Measurements from ENCODE around the gene NEUROG2.

DNA sequence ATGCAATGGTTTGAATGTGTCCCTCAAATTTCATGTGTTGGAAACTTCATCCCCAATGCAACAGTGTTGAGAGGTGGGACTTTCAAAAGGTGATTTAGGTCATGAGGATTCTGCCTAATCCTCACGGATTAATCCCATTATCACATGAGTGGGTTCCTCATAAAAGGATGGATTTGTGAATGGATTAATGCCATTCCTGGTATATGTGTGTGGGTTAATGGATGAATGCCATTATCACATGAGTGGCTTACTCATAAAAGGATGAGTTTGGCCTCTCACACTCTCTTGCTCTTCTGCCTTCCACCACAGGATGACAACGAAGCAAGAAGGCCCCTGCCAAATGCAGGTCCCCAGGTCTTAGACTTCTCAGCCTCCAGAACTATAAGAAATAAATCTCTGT is 30.5 kb upstream of the NEUROG2 start:
- TF ChIP-seq, protein P1, sequence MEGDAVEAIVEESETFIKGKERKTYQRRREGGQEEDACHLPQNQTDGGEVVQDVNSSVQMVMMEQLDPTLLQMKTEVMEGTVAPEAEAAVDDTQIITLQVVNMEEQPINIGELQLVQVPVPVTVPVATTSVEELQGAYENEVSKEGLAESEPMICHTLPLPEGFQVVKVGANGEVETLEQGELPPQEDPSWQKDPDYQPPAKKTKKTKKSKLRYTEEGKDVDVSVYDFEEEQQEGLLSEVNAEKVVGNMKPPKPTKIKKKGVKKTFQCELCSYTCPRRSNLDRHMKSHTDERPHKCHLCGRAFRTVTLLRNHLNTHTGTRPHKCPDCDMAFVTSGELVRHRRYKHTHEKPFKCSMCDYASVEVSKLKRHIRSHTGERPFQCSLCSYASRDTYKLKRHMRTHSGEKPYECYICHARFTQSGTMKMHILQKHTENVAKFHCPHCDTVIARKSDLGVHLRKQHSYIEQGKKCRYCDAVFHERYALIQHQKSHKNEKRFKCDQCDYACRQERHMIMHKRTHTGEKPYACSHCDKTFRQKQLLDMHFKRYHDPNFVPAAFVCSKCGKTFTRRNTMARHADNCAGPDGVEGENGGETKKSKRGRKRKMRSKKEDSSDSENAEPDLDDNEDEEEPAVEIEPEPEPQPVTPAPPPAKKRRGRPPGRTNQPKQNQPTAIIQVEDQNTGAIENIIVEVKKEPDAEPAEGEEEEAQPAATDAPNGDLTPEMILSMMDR (IDR thresholded peaks at IDR 0.05; ENCODE audit: poor library complexity, severe bottlenecking), result no peak
- TF ChIP-seq EP300 (conservative IDR thresholded peaks at IDR 0.05; ENCODE audit: poor library complexity, severe bottlenecking) (no peak), POLR2AphosphoS5 (IDR thresholded peaks at IDR 0.05) (no peak)
- TF ChIP-seq, protein P2, sequence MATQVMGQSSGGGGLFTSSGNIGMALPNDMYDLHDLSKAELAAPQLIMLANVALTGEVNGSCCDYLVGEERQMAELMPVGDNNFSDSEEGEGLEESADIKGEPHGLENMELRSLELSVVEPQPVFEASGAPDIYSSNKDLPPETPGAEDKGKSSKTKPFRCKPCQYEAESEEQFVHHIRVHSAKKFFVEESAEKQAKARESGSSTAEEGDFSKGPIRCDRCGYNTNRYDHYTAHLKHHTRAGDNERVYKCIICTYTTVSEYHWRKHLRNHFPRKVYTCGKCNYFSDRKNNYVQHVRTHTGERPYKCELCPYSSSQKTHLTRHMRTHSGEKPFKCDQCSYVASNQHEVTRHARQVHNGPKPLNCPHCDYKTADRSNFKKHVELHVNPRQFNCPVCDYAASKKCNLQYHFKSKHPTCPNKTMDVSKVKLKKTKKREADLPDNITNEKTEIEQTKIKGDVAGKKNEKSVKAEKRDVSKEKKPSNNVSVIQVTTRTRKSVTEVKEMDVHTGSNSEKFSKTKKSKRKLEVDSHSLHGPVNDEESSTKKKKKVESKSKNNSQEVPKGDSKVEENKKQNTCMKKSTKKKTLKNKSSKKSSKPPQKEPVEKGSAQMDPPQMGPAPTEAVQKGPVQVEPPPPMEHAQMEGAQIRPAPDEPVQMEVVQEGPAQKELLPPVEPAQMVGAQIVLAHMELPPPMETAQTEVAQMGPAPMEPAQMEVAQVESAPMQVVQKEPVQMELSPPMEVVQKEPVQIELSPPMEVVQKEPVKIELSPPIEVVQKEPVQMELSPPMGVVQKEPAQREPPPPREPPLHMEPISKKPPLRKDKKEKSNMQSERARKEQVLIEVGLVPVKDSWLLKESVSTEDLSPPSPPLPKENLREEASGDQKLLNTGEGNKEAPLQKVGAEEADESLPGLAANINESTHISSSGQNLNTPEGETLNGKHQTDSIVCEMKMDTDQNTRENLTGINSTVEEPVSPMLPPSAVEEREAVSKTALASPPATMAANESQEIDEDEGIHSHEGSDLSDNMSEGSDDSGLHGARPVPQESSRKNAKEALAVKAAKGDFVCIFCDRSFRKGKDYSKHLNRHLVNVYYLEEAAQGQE (IDR thresholded peaks at IDR 0.05; ENCODE audit: borderline replicate concordance), result no peak

All from neural cell (in vitro differentiated cells).